SJCRH30 (cell line): ENCODE measurements around the gene BRAF. TPM values are rescaled to one million over a fixed set of nuclear protein-coding genes. Genes with fewer than 3 reads are reported as not detected.
"Not testable (repeated sequence)": the region's sequence is repeated elsewhere in the genome, so short reads cannot be mapped to it uniquely, and the experiment has no call there.

Source experiments
- DNase-seq, 2 experiments: peaks; one replicate each; pipeline ENCODE4 v3.0.0-alpha.2; 2015 to 2020
- H3K27ac ChIP-seq: fragments of 250-450 bp; sonication (Bioruptor Pico); 2 replicates; pipeline ENCODE4 v1.5.1; 2020; ENCODE audit warnings: mild to moderate bottlenecking, moderate library complexity
- H3K27me3 ChIP-seq: fragments of 250-450 bp; sonication (Bioruptor Pico); 2 replicates; pipeline ENCODE4 v1.5.1; 2020; ENCODE audit warnings: mild to moderate bottlenecking, moderate library complexity
- H3K36me3 ChIP-seq: fragments of 250-450 bp; sonication (Bioruptor Pico); 2 replicates; pipeline ENCODE4 v1.5.1; 2020; ENCODE audit warnings: mild to moderate bottlenecking, moderate library complexity
- H3K4me1 ChIP-seq: fragments of 250-450 bp; sonication (Bioruptor Pico); 2 replicates; pipeline ENCODE4 v1.5.1; 2020; ENCODE audit warnings: mild to moderate bottlenecking, moderate library complexity
- H3K4me3 ChIP-seq: fragments of 250-450 bp; sonication (Bioruptor Pico); 2 replicates; pipeline ENCODE4 v1.5.1; 2020; ENCODE audit warnings: mild to moderate bottlenecking, moderate library complexity
- H3K9me3 ChIP-seq: fragments of 250-450 bp; sonication (Bioruptor Pico); replicated peaks from 2 replicates; pipeline ENCODE4 v1.5.1; 2020; ENCODE audit warnings: mild to moderate bottlenecking, moderate library complexity
- total RNA-seq: library from RNA; depleted of rRNA; stranded (reverse); fragments of >200 nt; shearing (Covaris generic); gene quantifications from 2 replicates; pipeline ENCODE4 v1.2.3, GENCODE V29; 2014

Gene BRAF
- total RNA-seq, 1 experiment from 2014 or later, result 26.2 TPM

- DNase-seq, result no peak
- Histone ChIP-seq H3K9me3 (no peaks in the 10 kb centered on the region), H3K4me3 (no peak overlapping the region), H3K27me3 (no peaks in the 10 kb centered on the region), H3K4me1 (peaks cover 12% of the 10 kb centered on the region), H3K36me3 (no peaks in the 10 kb centered on the region), H3K27ac (no peak overlapping the region)
Measured at GRCh38 chr7:140686921-140687320, 237.8 kb downstream of the BRAF start.

GRCh38 chr7:140685407-140686087, 239.2 kb downstream of the BRAF start:
- Histone ChIP-seq H3K4me1 (peaks cover 12% of the 10 kb centered on the region), H3K4me3 (no peak overlapping the region), H3K9me3 (no peaks in the 10 kb centered on the region), H3K36me3 (no peaks in the 10 kb centered on the region), H3K27me3 (no peaks in the 10 kb centered on the region), H3K27ac (no peak overlapping the region)
- no peak for DNase-seq

- H3K9me3 ChIP-seq, result no peaks in the 10 kb centered on the region
- no peaks in the 10 kb centered on the region for H3K36me3 ChIP-seq
- DNase-seq, result no peak
- no peak overlapping the region for H3K4me3 ChIP-seq
- no peaks in the 10 kb centered on the region for H3K27me3 ChIP-seq
- peaks cover 12% of the 10 kb centered on the region for H3K4me1 ChIP-seq
- peak overlapping the region; percentile 42; the same call in 1 of the 2 replicates for H3K27ac ChIP-seq
Measured at GRCh38 chr7:140684066-140684950, 240.4 kb downstream of the BRAF start.

DNA sequence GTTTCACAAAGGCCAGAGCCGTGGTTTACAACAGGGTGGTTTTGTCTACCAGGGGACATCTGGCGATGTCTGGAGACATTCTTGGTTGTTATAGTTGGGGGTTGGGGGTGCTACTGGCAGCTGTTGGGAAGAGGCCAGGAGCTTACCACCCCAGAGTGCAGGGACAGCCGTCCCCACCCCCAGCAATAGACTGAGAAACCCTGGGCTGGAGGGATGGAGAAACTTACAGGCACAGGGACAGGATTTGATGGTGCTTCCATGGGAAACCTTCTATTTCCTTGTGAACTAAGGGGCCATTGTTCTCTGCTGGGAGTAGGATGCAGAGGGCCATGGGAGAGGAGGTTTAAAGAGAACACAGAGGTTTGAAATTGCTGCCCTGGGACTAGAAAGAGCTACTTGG, 241.1 kb downstream of the BRAF start:
- no peak overlapping the region for H3K4me3 ChIP-seq
- H3K27me3 ChIP-seq, result no peaks in the 10 kb centered on the region
- H3K4me1 ChIP-seq, result peaks cover 12% of the 10 kb centered on the region

DNA sequence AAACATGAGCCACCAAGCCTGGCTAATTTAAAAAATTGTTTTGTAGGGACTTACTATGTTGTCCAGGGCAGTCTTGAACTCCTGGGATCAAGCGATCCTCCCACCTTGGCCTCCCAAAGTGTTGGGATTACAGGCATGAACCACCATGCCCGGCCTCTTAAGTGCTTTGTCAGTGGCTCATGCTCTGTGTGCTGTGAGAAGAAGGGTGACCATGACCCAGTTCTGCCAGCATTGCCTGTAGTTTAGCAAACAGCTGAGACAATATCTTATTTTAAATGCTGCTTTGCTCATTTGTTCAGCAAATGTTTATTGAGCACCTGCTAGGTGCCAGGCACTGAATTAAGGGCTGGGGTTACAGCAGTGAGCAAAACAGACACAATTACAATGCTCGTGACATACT, 243.0 kb downstream of the BRAF start:
- no peak for DNase-seq
- Histone ChIP-seq H3K9me3 (no peaks in the 10 kb centered on the region), H3K27ac (no peak overlapping the region), H3K27me3 (no peaks in the 10 kb centered on the region), H3K4me1 (peaks cover 12% of the 10 kb centered on the region), H3K36me3 (no peaks in the 10 kb centered on the region), H3K4me3 (no peak overlapping the region)

More for the DNA sequence above, 241.1 kb downstream of the BRAF start:
- H3K27ac ChIP-seq, result peak overlapping the region; percentile 42
- DNase-seq, result peak; percentile 78 to 85
- no peaks in the 10 kb centered on the region for H3K36me3 ChIP-seq
- H3K9me3 ChIP-seq, result no peaks in the 10 kb centered on the region

DNA sequence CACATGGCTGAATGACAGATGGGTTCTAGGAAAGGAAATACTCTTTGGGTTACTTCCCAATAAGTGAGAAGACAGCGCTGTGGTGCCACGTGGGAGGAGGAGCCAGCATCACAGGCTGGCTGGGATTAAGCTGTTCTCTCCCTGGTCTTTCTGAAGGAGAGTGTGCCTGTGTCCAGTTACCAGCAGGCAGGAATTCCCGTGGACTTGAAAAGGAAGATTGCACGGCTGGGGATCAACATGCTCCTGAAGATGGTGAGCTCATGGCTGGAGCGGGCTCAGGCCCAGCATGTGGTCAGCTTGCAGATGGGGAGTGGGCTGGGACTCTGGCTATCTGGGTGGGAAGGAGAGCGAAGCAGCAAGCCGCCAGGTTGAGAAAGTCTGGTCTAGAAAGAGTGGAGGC, 243.8 kb downstream of the BRAF start:
- H3K36me3 ChIP-seq, result no peaks in the 10 kb centered on the region
- no peaks in the 10 kb centered on the region for H3K9me3 ChIP-seq
- no peak overlapping the region for H3K4me3 ChIP-seq
- no peaks in the 10 kb centered on the region for H3K27me3 ChIP-seq
- no peak for DNase-seq
- no peak overlapping the region for H3K27ac ChIP-seq
- peaks cover 12% of the 10 kb centered on the region for H3K4me1 ChIP-seq

GRCh38 chr7:140679186-140679585, 245.5 kb downstream of the BRAF start:
- DNase-seq, result no peak
- Histone ChIP-seq H3K9me3 (no peaks in the 10 kb centered on the region), H3K4me3 (no peak overlapping the region), H3K27me3 (no peaks in the 10 kb centered on the region), H3K36me3 (no peaks in the 10 kb centered on the region), H3K27ac (no peak overlapping the region), H3K4me1 (peaks cover 15% of the 10 kb centered on the region)

- peaks cover 11% of the 10 kb centered on the region for H3K4me1 ChIP-seq
- DNase-seq, result no peak
- H3K4me3 ChIP-seq, result no peak overlapping the region
- no peak overlapping the region for H3K27ac ChIP-seq
- no peaks in the 10 kb centered on the region for H3K9me3 ChIP-seq
- H3K36me3 ChIP-seq, result no peaks in the 10 kb centered on the region
- H3K27me3 ChIP-seq, result no peaks in the 10 kb centered on the region
Measured at GRCh38 chr7:140678816-140679130, 246.0 kb downstream of the BRAF start.

DNA sequence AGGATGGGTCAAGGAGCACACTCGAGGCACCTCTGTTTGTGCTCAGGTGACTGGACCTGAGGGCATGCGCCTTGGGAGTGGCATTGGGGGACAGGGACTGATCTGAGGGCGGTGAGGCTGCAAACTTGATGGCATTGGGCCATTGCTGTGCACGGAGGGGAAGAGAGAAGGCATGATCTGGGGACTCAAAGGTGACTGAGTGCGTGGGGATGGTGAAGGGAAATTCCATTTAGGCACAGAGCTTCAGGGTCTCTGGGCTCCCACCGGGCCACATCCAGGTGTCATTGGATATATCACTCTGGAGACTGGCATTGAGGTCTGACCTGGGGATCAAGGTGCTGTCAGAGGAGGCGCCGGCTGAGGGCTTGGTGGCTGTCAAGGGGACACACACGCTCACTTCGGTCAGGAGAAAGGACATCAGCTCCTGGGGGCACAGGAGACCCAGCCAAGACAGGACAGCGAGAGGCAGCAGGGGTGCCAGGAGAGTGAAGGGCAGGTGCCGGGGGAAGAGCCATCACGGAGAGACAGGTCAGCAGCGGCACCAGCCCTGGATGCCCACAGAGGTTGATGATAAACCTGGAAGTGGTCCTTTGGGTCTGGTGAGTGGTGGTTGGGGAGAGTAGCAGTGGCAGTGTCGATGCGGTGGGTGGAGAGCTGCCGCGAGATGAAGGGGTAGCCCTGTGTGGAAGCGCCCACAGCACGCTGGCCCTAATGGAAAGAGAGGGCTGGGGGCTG, 246.5 kb downstream of the BRAF start:
- DNase-seq, result no peak
- no peak overlapping the region for H3K27ac ChIP-seq
- H3K36me3 ChIP-seq, result no peaks in the 10 kb centered on the region
- peaks cover 6% of the 10 kb centered on the region for H3K4me1 ChIP-seq
- H3K4me3 ChIP-seq, result no peak overlapping the region
- no peaks in the 10 kb centered on the region for H3K9me3 ChIP-seq
- no peaks in the 10 kb centered on the region for H3K27me3 ChIP-seq

GRCh38 chr7:140677496-140677895, 247.2 kb downstream of the BRAF start:
- H3K27me3 ChIP-seq, result no peaks in the 10 kb centered on the region
- H3K27ac ChIP-seq, result no peak overlapping the region
- H3K4me1 ChIP-seq, result peaks cover 3% of the 10 kb centered on the region; the same call in 1 of the 2 replicates
- H3K4me3 ChIP-seq, result no peak overlapping the region
- no peak for DNase-seq
- no peaks in the 10 kb centered on the region for H3K9me3 ChIP-seq
- no peaks in the 10 kb centered on the region for H3K36me3 ChIP-seq

DNA sequence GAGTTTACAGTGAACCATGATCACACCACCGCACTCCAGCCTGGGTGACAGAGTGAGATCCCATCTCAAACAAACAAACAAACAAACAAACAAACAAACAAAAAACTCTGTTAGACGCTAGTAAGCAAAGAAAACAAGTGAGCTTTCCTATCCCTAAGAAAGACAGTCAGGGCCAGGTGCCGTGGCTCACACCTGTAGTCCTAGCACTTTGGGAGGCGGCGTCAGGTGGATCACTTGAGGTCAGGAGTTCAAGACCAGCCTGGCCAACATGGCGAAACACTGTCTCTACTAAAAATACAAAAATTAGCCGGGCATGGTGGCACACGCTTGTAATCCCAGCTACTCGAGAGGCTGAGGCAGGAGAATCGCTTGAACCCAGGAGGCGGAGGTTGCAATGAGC, 247.8 kb downstream of the BRAF start:
- not testable (repeated sequence) for DNase-seq, H3K9me3 ChIP-seq, H3K4me1 ChIP-seq, H3K4me3 ChIP-seq, H3K27me3 ChIP-seq, H3K36me3 ChIP-seq, H3K27ac ChIP-seq

- H3K36me3 ChIP-seq, result no peaks in the 10 kb centered on the region
- DNase-seq, result no peak
- H3K9me3 ChIP-seq, result no peaks in the 10 kb centered on the region
- H3K27ac ChIP-seq, result no peak overlapping the region
- no peak overlapping the region for H3K4me3 ChIP-seq
- peaks cover 3% of the 10 kb centered on the region; the same call in 1 of the 2 replicates for H3K4me1 ChIP-seq
- no peaks in the 10 kb centered on the region for H3K27me3 ChIP-seq
Measured at GRCh38 chr7:140676306-140676705, 248.4 kb downstream of the BRAF start.

DNA sequence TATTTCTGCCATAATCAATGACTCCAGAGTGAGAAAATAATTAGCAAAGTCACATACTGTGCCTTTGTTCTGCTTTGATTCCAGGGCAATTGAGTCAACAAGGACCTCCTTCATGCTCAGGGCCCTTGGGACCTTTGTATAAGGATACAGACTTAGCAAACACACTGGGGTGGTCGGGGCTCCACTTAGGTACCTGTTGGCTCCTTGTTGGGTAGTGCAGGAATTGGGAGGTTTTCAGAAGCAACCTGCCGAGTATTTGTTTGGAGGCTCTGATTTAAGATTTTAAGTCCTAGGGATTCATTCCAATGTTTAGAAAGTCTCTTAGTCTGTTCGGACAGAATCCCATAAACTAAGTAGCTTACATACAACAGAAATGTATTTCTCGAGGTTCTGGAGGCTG, 249.0 kb downstream of the BRAF start:
- H3K4me1 ChIP-seq, result peaks cover 3% of the 10 kb centered on the region; the same call in 1 of the 2 replicates
- DNase-seq, result no peak

GRCh38 chr7:140674899-140675701, 249.6 kb downstream of the BRAF start:
- no peak overlapping the region for H3K4me3 ChIP-seq
- no peaks in the 10 kb centered on the region for H3K27me3 ChIP-seq
- peaks cover 3% of the 10 kb centered on the region; the same call in 1 of the 2 replicates for H3K4me1 ChIP-seq
- H3K9me3 ChIP-seq, result no peaks in the 10 kb centered on the region
- peak; percentile 45 to 71 for DNase-seq
- H3K27ac ChIP-seq, result no peak overlapping the region
- no peaks in the 10 kb centered on the region for H3K36me3 ChIP-seq

More for the DNA sequence above, 249.0 kb downstream of the BRAF start:
- Histone ChIP-seq H3K9me3 (no peaks in the 10 kb centered on the region), H3K36me3 (no peaks in the 10 kb centered on the region), H3K27ac (no peak overlapping the region), H3K27me3 (no peaks in the 10 kb centered on the region), H3K4me3 (no peak overlapping the region)
